ENCODE data around the gene ZSCAN22.
"Not testable (repeated sequence)": the region's sequence is repeated elsewhere in the genome, so short reads cannot be mapped to it uniquely, and the experiment has no call there.

Gene ZSCAN22

DNA sequence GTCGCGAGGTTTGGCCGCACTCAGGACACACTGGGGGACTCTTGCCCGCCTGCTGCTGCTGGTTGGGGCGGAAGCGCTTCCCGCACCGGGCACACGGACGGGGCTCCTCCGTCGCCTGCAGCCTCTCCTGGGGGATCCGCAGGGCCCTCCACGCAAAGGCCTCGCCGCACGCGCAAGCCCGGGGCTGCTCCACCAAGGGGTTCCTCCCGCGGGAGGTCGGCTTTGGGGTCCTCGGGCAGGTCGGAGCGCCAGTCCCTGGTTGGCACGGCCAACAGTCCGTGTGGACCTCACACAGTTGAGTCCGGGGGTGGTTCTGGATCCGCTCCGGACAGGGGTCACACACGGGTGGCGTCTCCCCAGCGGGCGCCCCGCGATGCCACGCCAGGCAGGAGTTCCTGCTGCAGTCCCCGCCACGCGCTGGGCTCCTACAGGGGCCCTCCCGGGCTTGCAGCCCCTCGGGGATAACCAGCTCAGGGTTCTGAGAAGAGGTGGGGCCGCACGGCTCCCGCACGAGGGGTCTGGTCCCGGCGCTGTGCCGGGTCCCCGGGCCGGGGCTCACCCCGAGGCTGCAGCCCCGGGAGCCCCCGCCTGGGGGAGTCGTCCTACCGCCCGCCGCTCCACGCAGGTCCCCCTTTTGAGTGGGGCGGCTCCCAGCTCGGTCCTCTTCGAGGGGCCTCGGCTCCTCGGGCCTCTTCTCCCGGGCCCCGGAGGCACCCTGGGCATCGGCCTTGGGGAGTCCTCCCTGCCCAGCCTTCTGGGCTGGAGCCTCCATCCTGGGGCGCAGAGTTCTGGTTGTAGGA, 42.0 kb downstream of the ZSCAN22 start:
- no peak for DNase-seq

DNA sequence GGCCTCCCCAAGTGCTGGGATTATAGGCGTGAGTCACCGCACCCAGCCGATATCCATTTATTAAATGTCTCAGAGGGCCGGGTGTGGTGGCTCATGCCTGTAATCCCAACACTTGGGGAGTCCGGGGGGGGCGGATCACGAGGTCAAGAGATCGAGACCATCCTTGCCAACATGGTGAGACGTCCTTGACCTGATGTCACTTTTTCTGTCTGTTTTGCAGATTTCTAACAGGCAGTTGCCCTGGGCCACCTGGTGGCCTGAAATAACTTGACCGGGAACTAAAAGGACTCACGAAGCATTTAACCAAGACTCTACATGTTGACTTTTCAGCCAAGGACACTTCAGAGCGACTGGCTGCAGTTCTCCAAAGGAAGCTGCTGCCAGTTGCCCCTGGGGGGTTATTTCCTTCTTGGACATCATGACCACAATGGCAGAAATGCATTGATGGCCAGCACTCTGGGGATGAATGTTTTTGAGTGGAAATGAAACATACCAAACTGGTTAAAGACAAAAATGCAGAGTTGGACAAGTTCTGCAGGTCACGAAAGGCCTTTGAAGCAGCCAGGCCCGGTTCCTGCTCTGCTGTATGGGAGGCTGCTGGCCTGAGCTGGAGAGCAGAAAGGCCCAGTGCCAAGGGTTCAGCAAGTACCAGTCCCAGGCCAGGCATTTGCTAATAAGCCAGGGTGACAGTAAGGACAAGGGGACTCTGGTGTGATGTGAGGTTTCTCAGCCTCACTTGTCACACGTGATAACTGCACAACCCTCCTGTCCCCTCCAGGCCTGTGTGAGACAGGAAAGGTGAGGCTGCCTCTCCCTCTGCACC, 45.7 kb downstream of the ZSCAN22 start:
- DNase-seq: peak in 2 of 56 donors; percentile 8 to 14

GRCh38 chr19:58374200-58374599, 47.4 kb downstream of the ZSCAN22 start:
- no peak for DNase-seq

GRCh38 chr19:58376724-58377123, 49.9 kb downstream of the ZSCAN22 start:
- not testable (repeated sequence) for DNase-seq

- no peak for DNase-seq
These were observed 52.5 kb downstream of the ZSCAN22 start for GRCh38 chr19:58379246-58379645.

- DNase-seq: peak in 2 of 56 donors; percentile 64 to 82
These were observed 53.4 kb downstream of the ZSCAN22 start for GRCh38 chr19:58380037-58380661.

DNA sequence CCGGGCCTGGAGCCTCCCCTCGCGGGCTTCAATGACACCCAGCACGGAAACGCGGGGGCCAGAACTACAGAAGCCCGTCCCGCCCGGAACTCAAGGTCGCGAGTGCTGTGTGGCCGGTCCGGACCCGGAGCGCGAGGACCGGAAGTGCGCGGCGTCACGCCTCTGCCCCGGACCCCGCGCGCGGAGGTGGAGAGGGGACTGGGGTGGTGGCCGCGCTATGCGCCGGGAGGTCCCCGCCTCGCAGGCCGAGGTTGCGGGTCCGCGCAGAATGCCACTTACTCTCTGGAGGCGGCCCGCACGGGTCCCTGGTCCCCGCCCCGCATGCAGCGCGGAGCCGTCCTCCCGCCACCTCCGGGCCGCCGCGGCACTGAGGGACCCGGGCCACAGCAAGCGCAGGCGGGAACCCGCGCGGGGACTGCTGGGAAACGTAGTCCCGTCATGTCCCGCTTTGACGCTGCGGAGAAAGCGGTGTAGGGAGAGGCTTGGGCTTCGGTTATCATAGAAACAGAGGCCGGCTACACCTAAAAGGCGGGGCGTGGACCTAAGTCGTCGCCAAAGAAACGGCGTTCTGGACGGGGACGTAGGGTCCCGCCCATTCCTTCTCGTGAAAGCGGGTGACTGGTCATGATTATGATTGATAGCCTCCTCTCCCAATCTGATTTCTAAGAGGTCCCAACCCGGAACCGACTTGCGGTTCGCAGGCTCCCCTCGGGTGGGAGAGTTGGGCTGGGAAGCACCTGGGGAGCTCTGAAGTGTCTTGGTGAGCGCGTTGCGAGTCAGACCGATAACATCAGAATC, 54.1 kb downstream of the ZSCAN22 start, which contains the start of gene ZNF837:
TSS of gene ZNF837 (minus strand) at position 369 of the 798 bp plus-strand sequence. CDS start 11,698 bp downstream, outside the sequence.
- DNase-seq: peak; percentile 86 to 99 (median 97)

- no peak for DNase-seq
These were observed 54.8 kb downstream of the ZSCAN22 start for GRCh38 chr19:58381460-58382212.

DNA sequence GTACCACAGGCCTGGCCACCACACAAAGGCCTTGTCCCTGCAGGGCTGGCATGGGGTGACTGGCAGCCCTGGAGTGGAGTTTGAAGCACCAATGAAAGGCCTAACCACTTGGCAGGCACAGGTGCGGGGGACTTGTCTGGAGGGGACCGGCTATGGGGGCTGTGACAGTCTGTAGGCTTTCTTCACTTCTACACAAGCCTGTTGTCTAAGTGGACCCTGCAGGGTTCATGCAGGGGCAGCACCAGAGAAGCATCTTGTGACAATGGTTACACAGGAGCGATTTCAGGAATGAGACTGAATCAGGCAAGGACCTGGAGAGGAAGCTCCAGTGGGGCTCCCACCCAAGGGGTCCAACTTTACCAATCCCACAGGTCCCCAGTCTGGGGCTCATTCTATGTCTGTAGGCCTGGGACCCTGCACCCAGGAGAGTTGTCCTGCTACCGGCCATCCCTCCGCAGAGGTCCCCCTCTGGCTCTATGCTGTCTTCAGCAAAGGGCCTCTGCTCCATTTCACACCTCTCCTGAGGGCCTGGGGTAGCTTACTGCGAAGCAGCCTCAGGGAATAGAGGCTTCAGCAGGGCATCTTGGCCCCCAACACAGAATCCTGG, 56.3 kb downstream of the ZSCAN22 start:
- no peak for DNase-seq

DNA sequence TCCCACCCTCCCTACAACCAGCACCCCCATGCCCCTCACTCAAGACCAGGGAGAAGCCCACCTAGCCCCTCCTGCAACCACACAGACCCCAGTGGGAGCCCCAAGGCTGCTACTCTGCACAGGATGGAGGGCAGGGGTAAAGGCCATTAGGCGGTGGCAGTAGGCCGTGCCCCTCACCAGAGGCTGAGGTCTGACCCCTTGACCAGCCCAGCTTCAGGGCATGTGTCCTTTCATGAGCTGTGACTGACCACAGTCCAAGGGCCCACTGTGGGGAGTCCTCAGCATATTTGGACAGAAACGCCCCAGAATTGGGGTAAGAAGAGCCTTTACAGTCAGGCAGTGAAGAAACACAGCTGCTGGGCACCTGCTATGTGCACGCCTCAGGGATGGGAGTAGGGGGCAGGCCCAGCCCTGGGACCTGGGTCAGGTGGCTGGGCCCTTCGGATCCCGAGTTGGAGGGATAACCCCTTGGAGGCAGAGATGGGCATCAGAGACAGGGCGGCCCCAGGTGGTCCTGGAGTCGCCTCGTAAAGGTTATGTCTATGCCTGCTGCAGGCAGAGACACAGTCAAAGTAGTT, 58.6 kb downstream of the ZSCAN22 start:
- no peak for DNase-seq

DNA sequence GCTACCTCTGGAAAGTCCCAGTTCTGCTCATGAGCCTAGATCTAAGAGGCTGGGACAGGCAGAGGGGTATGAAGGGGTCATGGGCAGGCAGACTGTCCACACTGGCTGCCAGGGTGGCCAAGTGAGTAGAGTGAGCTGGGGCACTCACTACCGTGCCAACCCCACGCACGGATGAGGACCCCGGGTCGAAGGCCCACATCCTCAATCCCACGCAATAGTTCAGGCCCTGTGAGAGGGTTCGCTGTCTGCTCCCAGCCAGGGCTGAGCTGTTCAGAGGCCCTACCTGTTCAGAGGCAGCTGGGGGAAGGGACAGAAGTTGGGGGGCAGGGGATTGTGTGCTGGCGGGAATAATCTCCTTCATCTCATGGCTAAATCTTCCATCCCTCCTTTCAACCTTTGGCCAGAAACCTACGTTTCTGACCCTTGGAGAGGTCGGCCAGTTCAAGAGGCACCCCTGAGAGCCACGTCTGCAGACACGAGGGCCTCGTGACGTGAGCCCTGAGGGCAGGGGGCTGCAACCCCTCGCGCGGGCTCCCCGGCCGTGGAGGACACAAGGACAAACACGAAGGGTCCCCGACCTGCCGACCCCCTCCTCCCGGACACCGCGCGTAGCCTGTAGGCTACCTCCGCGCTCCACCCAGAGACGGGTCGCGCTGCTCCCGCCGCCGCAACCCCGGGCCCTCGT, 59.2 kb downstream of the ZSCAN22 start:
- peak in 2 of 56 donors; percentile 21 to 43 for DNase-seq

GRCh38 chr19:58386576-58387337, 60.0 kb downstream of the ZSCAN22 start, which contains the start of gene RPS5:
Gene RPS5, plus strand, starts transcription at chr19:58387269. Its CDS starts 869 bp downstream, at chr19:58388138.
- DNase-seq: peak; percentile 75 to 98 (median 94)

DNA sequence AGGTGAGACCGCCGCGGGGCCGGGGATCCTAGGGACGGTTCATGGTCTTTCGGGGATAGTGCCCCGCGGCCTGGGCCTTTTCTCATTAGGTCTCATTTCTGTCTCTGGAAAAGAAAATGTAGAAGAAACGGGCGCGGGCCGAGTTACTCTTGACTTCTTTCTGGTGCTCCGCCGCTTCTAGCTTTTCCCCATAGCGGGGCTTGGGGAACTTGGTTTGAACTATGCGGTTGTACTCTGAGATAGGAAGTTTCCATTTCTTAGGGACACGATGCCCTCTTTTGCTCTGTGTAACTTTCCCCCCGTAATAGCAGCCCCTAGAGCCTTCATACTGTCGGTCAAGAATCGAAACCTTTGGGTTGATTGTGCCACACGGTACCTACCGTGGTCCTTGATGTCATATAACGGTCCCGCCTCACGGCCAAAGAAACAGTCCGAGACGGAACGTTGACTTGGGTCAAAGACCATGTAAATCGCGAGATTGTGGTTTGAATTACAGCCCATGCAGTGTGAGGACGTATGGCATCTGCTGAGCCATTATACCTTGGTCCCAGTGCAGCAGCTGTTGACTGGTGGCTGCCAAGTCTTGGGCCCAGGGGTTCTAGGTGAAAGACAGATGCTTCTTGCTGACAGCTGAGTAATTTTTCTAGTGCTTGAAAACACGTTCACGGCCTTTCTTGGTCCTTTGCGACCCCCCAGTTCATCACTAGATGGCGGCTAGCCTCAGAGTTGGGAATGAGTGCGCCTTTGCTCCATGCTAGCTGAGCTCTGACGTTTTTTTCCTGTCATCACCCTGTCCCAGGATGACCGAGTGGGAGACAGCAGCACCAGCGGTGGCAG, 60.8 kb downstream of the ZSCAN22 start:
- DNase-seq: no peak

- no peak for DNase-seq
These were observed 61.4 kb downstream of the ZSCAN22 start for GRCh38 chr19:58388175-58388526.
